ENCODE results near the gene LRRC72.
"Not testable (repeated sequence)": the region's sequence is repeated elsewhere in the genome, so short reads cannot be mapped to it uniquely, and the experiment has no call there.

The LRRC72 gene

GRCh38 chr7:16526742-16527540, at the start of gene LRRC72:
TSS of gene LRRC72 (plus strand) at chr7:16526825. CDS start at chr7:16526953, 128 bp downstream.
- no peak for DNase-seq

- no peak for DNase-seq
Observed at GRCh38 chr7:16479161-16479560, 47.5 kb upstream of the LRRC72 start.

- DNase-seq: no peak
Observed at GRCh38 chr7:16479591-16479990, 47.0 kb upstream of the LRRC72 start.

GRCh38 chr7:16484453-16485158, 42.0 kb upstream of the LRRC72 start:
- DNase-seq: no peak

- no peak for DNase-seq
Observed at GRCh38 chr7:16491148-16491547, 35.5 kb upstream of the LRRC72 start.

- DNase-seq: no peak
Observed at GRCh38 chr7:16492513-16493062, 34.0 kb upstream of the LRRC72 start.

- DNase-seq: no peak
Observed at GRCh38 chr7:16493266-16493665, 33.4 kb upstream of the LRRC72 start.

- no peak for DNase-seq
Observed at GRCh38 chr7:16494551-16494950, 32.1 kb upstream of the LRRC72 start.

GRCh38 chr7:16494955-16495719, 31.5 kb upstream of the LRRC72 start:
- no peak for DNase-seq

- DNase-seq: no peak
Observed at GRCh38 chr7:16498122-16498521, 28.5 kb upstream of the LRRC72 start.

- DNase-seq: no peak
Observed at GRCh38 chr7:16502303-16502702, 24.3 kb upstream of the LRRC72 start.

GRCh38 chr7:16504019-16504418, 22.6 kb upstream of the LRRC72 start:
- DNase-seq: no peak

- DNase-seq: not testable (repeated sequence)
Observed at GRCh38 chr7:16506422-16506821, 20.2 kb upstream of the LRRC72 start.

GRCh38 chr7:16509829-16510228, 16.8 kb upstream of the LRRC72 start:
- DNase-seq: no peak

- no peak for DNase-seq
Observed at GRCh38 chr7:16511314-16511713, 15.3 kb upstream of the LRRC72 start.

GRCh38 chr7:16512097-16512496, 14.5 kb upstream of the LRRC72 start:
- no peak for DNase-seq

- DNase-seq: no peak
Observed at GRCh38 chr7:16514271-16514670, 12.4 kb upstream of the LRRC72 start.

GRCh38 chr7:16514729-16515128, 11.9 kb upstream of the LRRC72 start:
- no peak for DNase-seq

- no peak for DNase-seq
Observed at GRCh38 chr7:16515785-16516685, 10.6 kb upstream of the LRRC72 start.

GRCh38 chr7:16519985-16520384, 6.6 kb upstream of the LRRC72 start:
- not testable (repeated sequence) for DNase-seq

- DNase-seq: no peak
Observed at GRCh38 chr7:16524332-16524731, 2.3 kb upstream of the LRRC72 start.

- no peak for DNase-seq
Observed at GRCh38 chr7:16528520-16528919, 1.9 kb downstream of the LRRC72 start.

Measured in femur (tissue), 1 donor.